GM10847 (cell line): Measurements from ENCODE around the gene WAPL.

ENCODE experiments used
- POLR2A ChIP-seq: IDR thresholded peaks from 2 replicates; pipeline ENCODE4 v1.6.1; 2011; ENCODE audit not compliant: insufficient read length; ENCODE audit errors: extremely low read depth

The WAPL gene

DNA sequence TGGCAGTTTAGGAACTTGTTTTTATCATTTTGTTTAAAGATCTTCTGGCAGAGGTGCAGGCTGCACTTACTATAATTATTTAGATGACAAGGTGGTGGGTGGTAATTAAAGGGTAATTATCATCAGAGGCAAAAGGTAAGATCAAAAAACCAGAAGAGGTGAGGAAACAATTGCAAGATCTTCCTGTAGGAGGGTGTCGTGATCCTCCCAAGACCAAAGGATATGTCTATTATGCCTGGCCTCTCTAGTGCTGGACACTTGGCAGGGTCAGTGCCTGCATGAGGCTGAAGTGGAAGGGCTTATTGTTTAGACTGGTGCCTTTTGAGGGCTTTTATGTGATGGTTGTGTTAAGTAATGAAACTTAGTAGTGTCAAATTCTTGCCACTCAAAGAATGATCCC, 1.8 kb upstream of the WAPL start:
- no peak for TF ChIP-seq POLR2A

GRCh38 chr10:86522510-86522855, 891 bp upstream of the WAPL start:
- no peak for TF ChIP-seq POLR2A

DNA sequence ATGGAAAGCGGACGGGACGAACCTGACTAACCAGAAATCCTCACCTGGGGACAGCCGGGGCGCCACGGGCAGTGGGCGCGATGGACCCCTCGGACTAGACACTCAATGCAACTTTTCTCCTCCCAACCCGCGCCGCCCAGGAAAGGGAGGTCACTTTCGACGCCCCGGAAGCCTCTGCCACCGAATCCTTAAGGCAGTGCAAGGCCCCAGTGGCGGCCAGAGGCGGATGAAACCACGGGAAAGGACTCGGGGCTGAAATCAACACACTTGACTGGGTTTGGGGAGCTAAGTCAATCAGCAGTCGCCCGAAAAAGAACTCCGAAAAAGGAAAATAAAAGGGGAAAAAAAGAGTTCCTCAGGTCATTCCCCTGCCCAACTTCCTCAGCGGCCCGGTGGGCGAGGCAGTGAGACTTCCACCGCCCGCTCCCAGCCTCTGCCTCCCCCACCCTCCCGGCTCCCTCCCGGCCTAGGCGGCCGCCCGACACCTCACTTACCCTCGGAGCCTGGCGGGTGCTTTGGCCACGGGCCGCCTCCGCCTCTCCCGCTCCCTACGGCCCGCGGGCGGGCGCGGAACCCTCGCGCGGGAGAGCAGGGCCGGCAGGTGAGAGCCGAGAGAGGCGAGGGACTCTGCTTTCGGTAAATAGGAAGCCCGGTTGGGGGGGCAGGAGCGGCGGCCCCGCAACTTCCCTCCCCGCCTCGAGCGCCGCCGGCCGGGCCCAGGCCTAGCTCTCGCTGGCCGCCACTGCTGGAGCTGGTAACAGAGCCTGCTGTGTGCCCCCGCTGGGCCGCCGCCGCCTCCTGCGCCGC, 518 bp downstream of the WAPL start:
- peak; percentile 15 for TF ChIP-seq POLR2A

DNA sequence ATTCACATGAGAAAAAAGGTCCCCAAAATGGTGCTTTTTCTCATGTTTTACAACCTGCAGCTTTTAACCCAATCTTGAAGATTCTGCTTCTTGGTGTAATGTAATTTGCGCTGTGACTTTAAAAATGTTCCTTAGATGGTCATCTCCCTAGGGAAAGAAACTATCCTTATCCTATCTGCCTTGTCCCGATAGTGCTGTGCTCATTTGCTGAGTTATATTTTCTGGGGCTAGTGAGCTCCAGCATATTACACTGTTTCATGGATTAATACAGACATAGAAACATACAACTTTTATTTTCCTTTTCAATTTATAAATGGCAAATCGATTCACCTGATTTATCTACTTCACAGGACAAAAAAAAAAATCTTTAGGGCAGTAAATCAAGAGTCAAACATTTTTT, 2.8 kb downstream of the WAPL start:
- no peak for TF ChIP-seq POLR2A

GRCh38 chr10:86512137-86512536, 9.5 kb downstream of the WAPL start:
- no peak for TF ChIP-seq POLR2A

DNA sequence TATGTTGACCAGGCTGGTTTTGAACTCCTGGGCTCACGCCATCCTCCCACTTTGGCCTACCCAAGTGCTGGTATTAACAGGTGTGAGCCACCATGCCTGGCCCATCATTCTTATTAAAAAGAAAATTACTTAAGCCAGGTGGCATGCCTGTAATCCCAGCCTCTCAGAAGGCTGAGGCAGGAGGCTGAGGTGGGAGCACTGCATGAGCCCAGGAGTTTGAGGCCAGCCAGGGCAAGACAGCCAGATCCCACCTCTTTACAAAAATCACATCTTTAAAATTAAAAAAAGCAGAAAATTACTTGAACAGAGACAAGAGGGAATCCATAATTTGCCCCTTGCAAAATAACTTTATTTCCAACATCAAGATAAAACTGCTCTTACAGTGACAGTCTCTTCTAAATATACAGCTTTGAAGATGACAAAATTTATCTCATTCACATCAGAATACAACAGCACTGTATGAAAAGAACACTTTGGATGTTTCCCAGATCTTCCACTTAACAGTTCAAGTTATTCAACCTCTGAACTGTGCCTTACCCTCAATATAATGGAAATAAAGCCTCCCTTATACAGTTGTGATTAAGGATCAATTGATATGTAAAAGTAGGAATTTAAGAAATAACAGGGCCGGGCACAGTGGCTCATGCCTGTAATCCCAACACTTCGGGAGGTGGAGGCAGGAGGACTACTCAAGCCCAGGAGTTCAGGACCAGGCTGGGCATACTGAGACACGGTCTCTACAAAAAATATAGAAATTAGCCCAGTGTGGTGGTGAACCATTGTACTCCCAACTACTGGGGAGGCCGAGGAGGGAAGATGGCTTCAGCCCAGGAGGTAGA, 10.3 kb downstream of the WAPL start:
- TF ChIP-seq POLR2A = no peak

DNA sequence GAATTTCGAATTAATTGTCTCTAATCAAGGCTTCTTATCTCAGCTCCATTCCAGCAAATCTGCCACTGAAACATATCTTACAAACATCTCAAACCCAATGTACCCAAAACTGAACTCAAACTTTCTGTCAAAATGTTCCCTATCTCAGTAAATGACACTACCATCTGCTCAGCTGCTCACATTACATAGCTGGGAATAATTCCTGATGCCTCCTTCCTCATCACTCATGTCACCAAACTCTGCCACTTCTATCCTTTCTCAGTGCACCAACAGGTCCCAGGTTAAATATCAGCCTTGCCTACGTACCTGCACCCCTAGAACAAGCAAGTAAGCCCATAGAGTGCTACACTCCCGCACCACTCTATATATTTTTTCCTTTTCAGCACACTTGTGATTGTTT, 12.4 kb downstream of the WAPL start:
- no peak for TF ChIP-seq POLR2A

DNA sequence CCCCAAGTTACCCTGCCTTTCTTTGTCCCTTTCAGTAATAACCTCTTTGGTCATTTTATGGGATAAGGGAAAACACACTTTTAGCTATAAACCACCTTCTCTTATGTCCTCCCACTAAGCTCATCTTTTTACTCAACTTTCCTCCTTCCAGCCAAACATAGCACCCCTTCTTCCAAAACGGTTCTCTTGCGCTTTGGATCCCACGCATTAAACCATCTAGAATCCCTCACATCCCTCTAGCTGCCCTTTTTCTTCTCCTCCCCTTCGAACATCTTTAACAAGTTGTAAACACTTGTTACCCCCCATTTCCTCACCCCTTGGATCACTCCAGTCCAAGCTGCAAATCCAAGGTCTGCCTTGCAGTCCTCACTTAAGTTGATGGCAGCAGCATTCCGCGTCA, 13.4 kb downstream of the WAPL start:
- no peak for TF ChIP-seq POLR2A

DNA sequence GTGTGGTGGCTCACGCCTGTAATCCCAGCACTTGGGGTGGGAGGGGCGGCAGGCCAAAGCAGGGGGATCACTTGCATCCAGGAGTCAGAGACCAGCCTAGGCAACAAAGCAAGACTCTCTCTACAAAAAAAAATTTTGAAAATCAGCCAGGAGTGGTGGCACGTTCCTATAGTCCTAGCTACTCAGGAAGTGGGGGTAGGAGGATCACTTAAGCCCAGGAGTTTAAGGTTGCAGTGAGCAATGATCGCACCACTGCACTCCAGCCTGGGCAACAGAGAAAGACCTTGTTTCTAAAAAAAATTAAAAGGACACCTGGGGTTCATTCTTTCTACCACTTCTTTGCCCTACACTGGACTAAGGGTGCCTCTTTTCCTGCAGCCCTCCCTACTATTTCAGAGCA, 15.1 kb downstream of the WAPL start:
- no peak for TF ChIP-seq POLR2A

- no peak for TF ChIP-seq POLR2A
Observed at GRCh38 chr10:86506062-86506461, 15.5 kb downstream of the WAPL start.

- TF ChIP-seq POLR2A = no peak
Observed at GRCh38 chr10:86504510-86504909, 17.1 kb downstream of the WAPL start.

GRCh38 chr10:86500846-86501245, 20.7 kb downstream of the WAPL start:
- no peak for TF ChIP-seq POLR2A

DNA sequence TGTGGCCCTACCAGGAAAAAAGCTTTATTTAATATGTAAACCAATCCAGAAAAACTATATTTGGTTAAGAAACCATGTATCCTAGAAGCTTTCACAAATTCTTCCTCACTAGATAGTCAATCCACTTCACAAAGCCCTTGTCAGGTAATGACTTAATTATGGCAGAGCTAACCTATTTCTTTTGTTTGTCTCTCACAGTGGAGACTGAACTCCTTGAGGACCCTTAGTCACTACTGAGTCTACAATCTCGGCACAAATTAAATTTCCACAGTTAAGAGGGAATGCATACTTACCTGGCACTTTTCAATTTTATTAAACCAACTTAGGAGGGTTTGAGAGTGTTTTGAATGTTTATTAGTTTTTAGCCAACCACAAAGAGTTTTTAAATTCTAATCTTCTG, 23.0 kb downstream of the WAPL start:
- no peak for TF ChIP-seq POLR2A

GRCh38 chr10:86497621-86498020, 24.0 kb downstream of the WAPL start:
- TF ChIP-seq POLR2A = no peak

DNA sequence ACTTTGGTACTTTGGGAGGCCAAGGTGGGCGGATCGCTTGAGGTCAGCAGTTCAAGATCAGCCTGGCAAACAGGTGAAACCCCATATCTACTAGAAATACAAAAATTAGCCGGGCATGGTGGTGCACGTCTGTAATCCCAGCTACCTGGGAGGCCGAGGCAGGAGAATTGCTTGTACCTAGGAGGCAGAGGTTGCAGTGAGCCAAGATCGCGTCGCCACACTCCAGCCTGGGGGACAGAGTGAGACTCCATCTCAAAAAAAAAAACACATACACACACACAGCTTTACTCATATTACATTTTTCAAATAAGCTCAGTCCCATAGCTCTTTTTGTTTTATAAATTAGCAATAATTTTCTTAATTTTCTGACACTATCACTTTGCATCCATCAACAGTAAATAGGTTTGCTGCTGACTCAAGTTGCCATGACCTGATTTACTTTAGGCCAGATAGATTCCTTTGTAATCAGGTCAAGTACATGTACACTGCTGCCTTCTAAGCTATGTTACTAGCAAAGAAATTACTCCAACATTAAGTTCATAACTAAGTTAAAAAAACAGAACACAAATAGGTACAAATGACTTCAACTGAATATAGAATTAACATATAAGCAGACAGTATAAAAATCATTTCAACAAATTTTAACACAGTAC, 31.5 kb downstream of the WAPL start:
- TF ChIP-seq POLR2A = no peak
